Measurements from ENCODE around the gene REV1.
"Not testable (repeated sequence)": the region's sequence is repeated elsewhere in the genome, so short reads cannot be mapped to it uniquely, and the experiment has no call there.

REV1 gene

DNA sequence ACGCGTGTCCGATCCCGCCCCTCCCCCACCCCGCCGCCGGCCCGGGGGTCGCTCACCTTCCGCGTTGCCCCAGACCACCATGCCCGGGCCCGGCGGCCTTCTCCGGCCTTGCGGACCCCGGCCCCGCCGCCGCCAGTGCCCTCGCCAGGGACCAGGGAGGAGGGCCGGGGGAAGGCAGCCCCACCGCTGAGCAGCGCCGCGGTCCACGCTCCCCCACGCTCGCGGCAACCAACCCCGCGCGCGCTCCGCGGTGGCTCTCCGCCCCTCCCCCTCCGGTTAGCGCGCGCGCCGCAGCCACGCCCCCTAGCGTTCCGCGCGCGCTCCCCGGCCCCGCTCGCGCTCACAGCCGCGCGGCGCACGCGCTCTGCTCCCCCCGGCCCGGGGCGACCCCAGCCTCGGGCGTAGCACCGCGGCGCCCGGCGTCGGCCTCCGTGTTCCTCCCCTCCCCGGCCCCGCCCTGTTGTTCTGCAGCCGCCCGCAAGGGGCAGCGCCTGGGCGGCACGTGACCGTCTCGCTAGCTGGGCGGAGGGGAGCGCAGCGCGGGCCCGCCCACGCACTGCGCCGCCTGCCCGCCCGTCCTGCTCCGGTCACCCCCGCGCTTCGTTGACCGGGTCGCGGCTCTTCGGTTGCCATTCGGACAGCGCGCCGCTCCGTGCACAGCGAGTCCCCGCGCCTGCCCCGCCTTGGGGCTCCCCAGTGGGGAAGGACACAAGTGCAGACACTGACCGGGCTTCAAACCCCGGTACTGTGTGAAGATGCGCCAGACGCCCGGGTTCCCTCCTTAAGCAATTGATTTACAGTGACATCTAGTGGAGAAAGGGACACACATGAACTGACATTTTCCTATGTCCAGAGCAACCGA, at the start of gene REV1:
Gene REV1, minus strand, starts transcription at position 257 of the 862 bp plus-strand sequence. CDS start 25,042 bp downstream, outside the sequence.
- peak; percentile 92 to 96 for DNase-seq (ENCODE audit: low spot score in 2 of 2)
- H3K9me3 Mint-ChIP-seq, result no peaks in the 10 kb centered on the region
- peak; percentile 89 for ATAC-seq
- peaks cover 33% of the 10 kb centered on the region for H3K4me1 Mint-ChIP-seq
- H3K4me3 Mint-ChIP-seq, result peak within 1 kb of the TSS; percentile 93
- peak within 1 kb of the TSS; percentile 96 for H3K27ac Mint-ChIP-seq
- peaks cover 16% of the 10 kb centered on the region for H3K36me3 Mint-ChIP-seq

- peaks cover 3% of the 10 kb centered on the region for H3K9me3 Mint-ChIP-seq
- H3K4me1 Mint-ChIP-seq, result no peaks in the 10 kb centered on the region
- no peak overlapping the region for H3K4me3 Mint-ChIP-seq
- DNase-seq (ENCODE audit: low spot score in 2 of 2) (no peak), ATAC-seq (no peak)
- H3K27ac Mint-ChIP-seq, result no peak overlapping the region
- no peaks in the 10 kb centered on the region for H3K36me3 Mint-ChIP-seq
These were observed 48.2 kb upstream of the REV1 start for GRCh38 chr2:99537910-99538485.

GRCh38 chr2:99524056-99524455, 34.2 kb upstream of the REV1 start:
- H3K4me3 Mint-ChIP-seq, result no peak overlapping the region
- H3K27ac Mint-ChIP-seq, result no peak overlapping the region
- no peaks in the 10 kb centered on the region for H3K9me3 Mint-ChIP-seq
- ATAC-seq (no peak), DNase-seq (ENCODE audit: low spot score in 2 of 2) (no peak)
- H3K4me1 Mint-ChIP-seq, result no peaks in the 10 kb centered on the region
- no peaks in the 10 kb centered on the region for H3K36me3 Mint-ChIP-seq

DNA sequence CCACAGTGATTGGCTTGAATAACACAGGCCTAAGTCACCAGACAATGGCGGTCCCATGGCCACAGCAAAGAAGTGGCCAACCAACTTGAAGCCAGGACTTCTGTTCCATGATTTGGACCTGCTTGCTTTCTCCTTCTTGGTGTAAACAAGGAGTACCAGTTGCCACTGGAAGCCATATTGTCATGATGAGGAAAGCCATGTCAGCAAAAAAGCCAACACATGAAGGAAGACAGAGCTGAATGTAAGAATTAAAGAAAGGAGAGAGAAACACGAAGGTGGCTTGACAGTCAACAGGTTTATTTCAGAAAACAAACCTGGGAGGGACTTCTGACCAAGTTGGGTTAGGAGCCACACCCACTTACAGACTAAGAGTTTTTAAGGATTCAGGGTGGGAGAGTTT, 32.3 kb upstream of the REV1 start:
- Mint-ChIP-seq H3K27ac (no peak overlapping the region), H3K4me1 (no peaks in the 10 kb centered on the region), H3K4me3 (no peak overlapping the region), H3K36me3 (no peaks in the 10 kb centered on the region), H3K9me3 (no peaks in the 10 kb centered on the region)
- ATAC-seq (no peak), DNase-seq (ENCODE audit: low spot score in 2 of 2) (no peak)

GRCh38 chr2:99520813-99521212, 31.0 kb upstream of the REV1 start:
- no peak for DNase-seq (ENCODE audit: low spot score in 2 of 2)
- Mint-ChIP-seq H3K27ac (no peak overlapping the region), H3K4me1 (no peaks in the 10 kb centered on the region), H3K4me3 (no peak overlapping the region), H3K36me3 (no peaks in the 10 kb centered on the region), H3K9me3 (no peaks in the 10 kb centered on the region)
- no peak for ATAC-seq

- H3K36me3 Mint-ChIP-seq, result no peaks in the 10 kb centered on the region
- no peaks in the 10 kb centered on the region for H3K9me3 Mint-ChIP-seq
- no peak for DNase-seq (ENCODE audit: low spot score in 2 of 2)
- H3K4me3 Mint-ChIP-seq, result no peak overlapping the region
- H3K27ac Mint-ChIP-seq, result no peak overlapping the region
- ATAC-seq, result no peak
- no peaks in the 10 kb centered on the region for H3K4me1 Mint-ChIP-seq
These were observed 30.4 kb upstream of the REV1 start for GRCh38 chr2:99520195-99520594.

GRCh38 chr2:99514357-99514756, 24.5 kb upstream of the REV1 start:
- Mint-ChIP-seq H3K36me3 (no peaks in the 10 kb centered on the region), H3K9me3 (no peaks in the 10 kb centered on the region), H3K4me1 (no peaks in the 10 kb centered on the region), H3K4me3 (no peak overlapping the region), H3K27ac (no peak overlapping the region)
- ATAC-seq, result no peak
- DNase-seq (ENCODE audit: low spot score in 2 of 2), result no peak

- ATAC-seq, result no peak
- no peak overlapping the region for H3K27ac Mint-ChIP-seq
- no peaks in the 10 kb centered on the region for H3K4me1 Mint-ChIP-seq
- no peaks in the 10 kb centered on the region for H3K36me3 Mint-ChIP-seq
- DNase-seq (ENCODE audit: low spot score in 2 of 2), result no peak
- no peak overlapping the region for H3K4me3 Mint-ChIP-seq
- no peaks in the 10 kb centered on the region for H3K9me3 Mint-ChIP-seq
These were observed 22.4 kb upstream of the REV1 start for GRCh38 chr2:99512181-99512591.

- H3K9me3 Mint-ChIP-seq, result no peaks in the 10 kb centered on the region
- no peak overlapping the region for H3K27ac Mint-ChIP-seq
- no peak for DNase-seq (ENCODE audit: low spot score in 2 of 2)
- ATAC-seq, result no peak
- no peaks in the 10 kb centered on the region for H3K4me1 Mint-ChIP-seq
- H3K36me3 Mint-ChIP-seq, result no peaks in the 10 kb centered on the region
- no peak overlapping the region for H3K4me3 Mint-ChIP-seq
These were observed 19.6 kb upstream of the REV1 start for GRCh38 chr2:99509387-99509786.

GRCh38 chr2:99507937-99508818, 18.4 kb upstream of the REV1 start:
- DNase-seq (ENCODE audit: low spot score in 2 of 2) (no peak), ATAC-seq (no peak)
- peaks cover 4% of the 10 kb centered on the region for H3K4me1 Mint-ChIP-seq
- no peak overlapping the region for H3K4me3 Mint-ChIP-seq
- H3K27ac Mint-ChIP-seq, result no peak overlapping the region
- no peaks in the 10 kb centered on the region for H3K36me3 Mint-ChIP-seq
- H3K9me3 Mint-ChIP-seq, result no peaks in the 10 kb centered on the region

GRCh38 chr2:99504844-99505584, 15.2 kb upstream of the REV1 start:
- Mint-ChIP-seq H3K4me1 (peaks cover 4% of the 10 kb centered on the region), H3K9me3 (no peaks in the 10 kb centered on the region), H3K36me3 (no peaks in the 10 kb centered on the region), H3K27ac (peak overlapping the region; percentile 36), H3K4me3 (no peak overlapping the region)
- ATAC-seq (no peak), DNase-seq (ENCODE audit: low spot score in 2 of 2) (no peak)

DNA sequence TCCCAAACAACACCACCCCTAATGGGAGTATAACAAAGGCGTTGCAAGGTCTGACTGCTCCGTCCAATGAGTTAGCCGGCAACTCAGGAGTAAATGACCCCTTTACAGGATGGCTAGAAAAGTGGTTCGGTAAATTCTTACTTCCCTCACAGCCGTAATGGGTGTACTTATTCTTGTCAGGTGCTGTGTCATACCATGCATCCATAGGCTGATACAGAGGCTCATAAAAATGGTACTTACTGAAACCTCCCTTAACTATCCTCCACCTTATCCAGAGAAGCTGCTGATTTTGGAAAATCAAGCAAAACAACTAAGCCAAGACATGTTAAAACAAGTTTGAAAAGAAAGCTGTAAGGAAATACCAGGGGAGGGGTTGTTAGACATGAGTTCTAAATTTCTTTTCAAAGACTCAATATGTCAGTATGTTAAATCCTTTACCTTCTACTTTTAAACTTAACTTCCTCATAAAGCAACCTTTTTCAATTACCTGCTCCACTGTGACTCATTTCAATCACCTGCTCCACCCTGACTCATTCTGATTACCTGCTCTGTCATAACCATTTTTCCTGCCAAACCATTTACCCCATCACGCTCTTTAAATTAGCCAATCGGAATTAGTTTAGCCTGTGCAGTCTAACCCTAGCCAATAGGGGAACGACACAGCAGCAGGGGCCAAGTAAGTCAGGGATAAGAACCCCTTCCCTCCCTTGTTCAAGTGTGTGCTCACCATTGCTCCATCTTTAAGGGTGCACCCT, 14.0 kb upstream of the REV1 start:
- not testable (repeated sequence) for H3K4me1 Mint-ChIP-seq; ATAC-seq; H3K36me3 Mint-ChIP-seq; H3K27ac Mint-ChIP-seq; H3K4me3 Mint-ChIP-seq; DNase-seq (ENCODE audit: low spot score in 2 of 2); H3K9me3 Mint-ChIP-seq

- no peaks in the 10 kb centered on the region for H3K36me3 Mint-ChIP-seq
- ATAC-seq (no peak), DNase-seq (ENCODE audit: low spot score in 2 of 2) (no peak)
- H3K9me3 Mint-ChIP-seq, result no peaks in the 10 kb centered on the region
- no peak overlapping the region for H3K4me3 Mint-ChIP-seq
- no peak overlapping the region for H3K27ac Mint-ChIP-seq
- H3K4me1 Mint-ChIP-seq, result peaks cover 3% of the 10 kb centered on the region
These were observed 6.2 kb upstream of the REV1 start for GRCh38 chr2:99496021-99496420.

DNA sequence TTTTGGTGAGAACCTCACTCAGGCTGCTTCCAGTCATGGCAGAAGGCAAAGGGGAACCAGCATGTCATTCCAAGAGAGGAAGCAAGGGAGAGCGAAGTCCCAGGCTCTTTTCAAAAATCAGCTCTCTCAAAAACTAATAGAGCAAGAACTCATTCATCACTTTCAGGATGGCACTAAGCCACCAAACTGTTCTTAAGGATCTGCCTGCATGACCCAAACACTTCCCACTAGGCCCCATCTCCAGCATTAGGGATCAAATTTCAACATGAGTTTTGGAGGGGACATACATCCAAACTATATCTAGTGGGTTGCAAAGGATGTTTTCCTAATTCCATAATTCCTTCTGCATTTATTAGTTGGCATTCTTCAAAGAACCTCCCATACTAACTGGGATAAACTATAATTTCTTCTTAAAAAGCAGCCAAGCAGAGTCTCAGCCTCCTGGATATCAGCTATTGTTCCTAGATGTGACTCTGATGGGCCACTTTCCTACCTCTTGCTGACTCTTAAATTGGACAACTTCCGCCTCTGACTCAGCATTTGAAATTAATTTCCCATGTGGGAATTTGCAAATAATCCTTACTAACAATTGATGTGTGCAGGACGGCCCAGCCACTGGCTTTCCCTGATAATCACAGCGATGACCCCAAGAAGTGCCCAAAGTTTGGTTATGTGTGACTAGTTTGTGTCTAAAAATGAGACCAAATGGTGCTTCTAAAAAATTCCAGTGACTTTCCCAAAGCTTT, 5.5 kb upstream of the REV1 start:
- ATAC-seq (no peak), DNase-seq (ENCODE audit: low spot score in 2 of 2) (no peak)
- no peak overlapping the region for H3K27ac Mint-ChIP-seq
- no peak overlapping the region for H3K4me3 Mint-ChIP-seq
- H3K4me1 Mint-ChIP-seq, result peaks cover 10% of the 10 kb centered on the region
- peaks cover 2% of the 10 kb centered on the region for H3K36me3 Mint-ChIP-seq
- H3K9me3 Mint-ChIP-seq, result no peaks in the 10 kb centered on the region

Data from stimulated activated effector memory CD8-positive, alpha-beta T cell treated with anti-CD3 and anti-CD28 coated beads, Interleukin-12 subunit alpha, Interleukin-12 subunit beta, amount 100 ng/mL, for 72 hours (primary cell).